Astrocyte (in vitro differentiated cells and primary cell): ENCODE data around the gene OR3A1.

Experiments
- EZH2 ChIP-seq: IDR thresholded peaks from 2 replicates; pipeline ENCODE4 v1.6.1; 2012; ENCODE audit warnings: mild to moderate bottlenecking, low read length, inconsistent platforms; ENCODE audit not compliant: insufficient read depth
- TF ChIP-seq, protein P1 (sequence below): IDR thresholded peaks from 2 replicates; pipeline ENCODE4 v1.5.1; 2011; ENCODE audit warnings: low read depth, mild to moderate bottlenecking, inconsistent platforms, low read length, moderate library complexity; ENCODE audit not compliant: insufficient read depth

DNA sequence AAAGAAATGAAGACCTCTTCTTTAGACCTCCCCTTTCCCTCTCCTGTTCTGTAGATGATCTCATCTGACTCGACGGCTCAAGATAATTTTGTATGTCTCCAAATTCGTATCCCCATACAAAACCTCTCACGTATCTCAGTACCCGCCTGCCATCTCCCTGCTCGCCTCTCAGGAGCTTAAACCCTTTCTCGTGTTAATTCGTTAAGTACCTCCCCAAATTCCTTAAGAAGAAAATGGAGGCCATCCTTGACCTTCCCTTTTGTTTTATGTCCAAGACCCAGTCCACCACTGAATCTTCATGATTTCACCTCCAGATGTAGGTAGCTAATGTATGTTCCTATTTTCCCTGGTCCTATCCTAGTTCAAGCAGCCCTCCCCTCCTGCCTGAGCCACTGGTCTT is 41.6 kb downstream of the OR3A1 start:
- TF ChIP-seq, protein P1, sequence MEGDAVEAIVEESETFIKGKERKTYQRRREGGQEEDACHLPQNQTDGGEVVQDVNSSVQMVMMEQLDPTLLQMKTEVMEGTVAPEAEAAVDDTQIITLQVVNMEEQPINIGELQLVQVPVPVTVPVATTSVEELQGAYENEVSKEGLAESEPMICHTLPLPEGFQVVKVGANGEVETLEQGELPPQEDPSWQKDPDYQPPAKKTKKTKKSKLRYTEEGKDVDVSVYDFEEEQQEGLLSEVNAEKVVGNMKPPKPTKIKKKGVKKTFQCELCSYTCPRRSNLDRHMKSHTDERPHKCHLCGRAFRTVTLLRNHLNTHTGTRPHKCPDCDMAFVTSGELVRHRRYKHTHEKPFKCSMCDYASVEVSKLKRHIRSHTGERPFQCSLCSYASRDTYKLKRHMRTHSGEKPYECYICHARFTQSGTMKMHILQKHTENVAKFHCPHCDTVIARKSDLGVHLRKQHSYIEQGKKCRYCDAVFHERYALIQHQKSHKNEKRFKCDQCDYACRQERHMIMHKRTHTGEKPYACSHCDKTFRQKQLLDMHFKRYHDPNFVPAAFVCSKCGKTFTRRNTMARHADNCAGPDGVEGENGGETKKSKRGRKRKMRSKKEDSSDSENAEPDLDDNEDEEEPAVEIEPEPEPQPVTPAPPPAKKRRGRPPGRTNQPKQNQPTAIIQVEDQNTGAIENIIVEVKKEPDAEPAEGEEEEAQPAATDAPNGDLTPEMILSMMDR, result no peak
- TF ChIP-seq EZH2, result no peak
